Endothelial cell (in vitro differentiated cells): Measurements from ENCODE around the gene MST1. TPM values are rescaled to one million over a fixed set of nuclear protein-coding genes. Genes with fewer than 3 reads are reported as not detected.

Experiments
- DNase-seq: peaks from one replicate; pipeline ENCODE4 v3.0.0; 2021; ENCODE audit warnings: low spot score
- H3K27ac Mint-ChIP-seq: one replicate; pipeline ENCODE4 v1.8.0; 2021; ENCODE audit warnings: mixed read lengths, inconsistent platforms; ENCODE audit not compliant: unreplicated experiment
- H3K27me3 Mint-ChIP-seq: one replicate; pipeline ENCODE4 v1.8.0; 2021; ENCODE audit warnings: mild to moderate bottlenecking, moderate library complexity, mixed read lengths, inconsistent platforms; ENCODE audit not compliant: unreplicated experiment
- H3K36me3 Mint-ChIP-seq: one replicate; pipeline ENCODE4 v1.8.0; 2021; ENCODE audit warnings: mild to moderate bottlenecking, low read depth, mixed read lengths, inconsistent platforms; ENCODE audit not compliant: unreplicated experiment
- H3K4me1 Mint-ChIP-seq: one replicate; pipeline ENCODE4 v1.8.0; 2021; ENCODE audit warnings: mild to moderate bottlenecking, mixed read lengths, inconsistent platforms; ENCODE audit not compliant: unreplicated experiment
- H3K4me3 Mint-ChIP-seq: one replicate; pipeline ENCODE4 v1.8.0; 2021; ENCODE audit warnings: mild to moderate bottlenecking, mixed read lengths, inconsistent platforms; ENCODE audit not compliant: unreplicated experiment
- H3K9me3 Mint-ChIP-seq: one replicate; pipeline ENCODE4 v1.8.0; 2021; ENCODE audit warnings: mixed read lengths, inconsistent platforms; ENCODE audit not compliant: unreplicated experiment
- CTCF ChIP-seq: fragments of 200-600 bp; sonication (generic); IDR thresholded peaks from one replicate; pipeline ENCODE4 v1.5.0; 2021; ENCODE audit warnings: antibody characterized with exemption; ENCODE audit not compliant: unreplicated experiment
- total RNA-seq: library from RNA; stranded (reverse); fragmentation: NEBNext Ultra II Directional; extraction: Animal tissue kit (Norgen Biotek cat#: 25700); gene quantifications from one replicate; pipeline ENCODE4 v1.2.1, GENCODE V29; 2021; ENCODE audit not compliant: unreplicated experiment

MST1 gene
- total RNA-seq, 1 donor from 2014 or later = 22.0 TPM

- TF ChIP-seq CTCF = no peak
- H3K27me3 Mint-ChIP-seq = peaks cover 11% of the 10 kb centered on the region
- DNase-seq = no peak
- no peaks in the 10 kb centered on the region for H3K36me3 Mint-ChIP-seq
- H3K27ac Mint-ChIP-seq = no peak overlapping the region
- no peaks in the 10 kb centered on the region for H3K9me3 Mint-ChIP-seq
- H3K4me1 Mint-ChIP-seq = peaks cover 10% of the 10 kb centered on the region
- no peak overlapping the region for H3K4me3 Mint-ChIP-seq
These were observed 26.9 kb upstream of the MST1 start for GRCh38 chr3:49716169-49716568.

GRCh38 chr3:49715611-49716121 lies 26.4 kb upstream of the MST1 start:
- DNase-seq = no peak
- no peak for TF ChIP-seq CTCF
- no peaks in the 10 kb centered on the region for H3K9me3 Mint-ChIP-seq
- H3K27ac Mint-ChIP-seq = no peak overlapping the region
- H3K4me3 Mint-ChIP-seq = no peak overlapping the region
- H3K4me1 Mint-ChIP-seq = peaks cover 10% of the 10 kb centered on the region
- H3K27me3 Mint-ChIP-seq = peaks cover 10% of the 10 kb centered on the region
- no peaks in the 10 kb centered on the region for H3K36me3 Mint-ChIP-seq

GRCh38 chr3:49714728-49715550 lies 25.7 kb upstream of the MST1 start:
- no peak for TF ChIP-seq CTCF
- no peak overlapping the region for H3K4me3 Mint-ChIP-seq
- no peaks in the 10 kb centered on the region for H3K36me3 Mint-ChIP-seq
- no peak overlapping the region for H3K27ac Mint-ChIP-seq
- peaks cover 10% of the 10 kb centered on the region for H3K4me1 Mint-ChIP-seq
- no peaks in the 10 kb centered on the region for H3K9me3 Mint-ChIP-seq
- no peak for DNase-seq
- H3K27me3 Mint-ChIP-seq = peaks cover 10% of the 10 kb centered on the region

- H3K27me3 Mint-ChIP-seq = peaks cover 7% of the 10 kb centered on the region
- H3K9me3 Mint-ChIP-seq = no peaks in the 10 kb centered on the region
- no peak for DNase-seq
- no peak for TF ChIP-seq CTCF
- H3K27ac Mint-ChIP-seq = no peak overlapping the region
- peaks cover 6% of the 10 kb centered on the region for H3K4me1 Mint-ChIP-seq
- H3K36me3 Mint-ChIP-seq = no peaks in the 10 kb centered on the region
- H3K4me3 Mint-ChIP-seq = no peak overlapping the region
These were observed 24.2 kb upstream of the MST1 start for GRCh38 chr3:49713336-49714105.
